Keratinocyte (primary cell): Measurements from ENCODE around the gene PHF14. TPM values are rescaled to one million over a fixed set of nuclear protein-coding genes. Genes with fewer than 3 reads are reported as not detected.

ENCODE experiments used
- DNase-seq: peaks from one replicate; pipeline ENCODE4 v3.0.0-alpha.2; 2011; ENCODE audit warnings: low read depth, missing footprints, low spot score
- FAIRE-seq: peaks from 2 replicates; lab custom pipeline; 2011; peaks lifted over from hg19 to GRCh38; lab: Jason Lieb, UNC
- H2AFZ ChIP-seq: 2 replicates; pipeline ENCODE4 v1.6.0; 2012; ENCODE audit warnings: low read length, control low read depth, inconsistent platforms; ENCODE audit not compliant: control insufficient read depth
- H3K27ac ChIP-seq: 2 replicates; pipeline ENCODE4 v1.5.1; 2011; ENCODE audit warnings: low read length; ENCODE audit not compliant: control insufficient read depth, insufficient read depth
- H3K27me3 ChIP-seq: 3 replicates; pipeline ENCODE4 v1.6.0; 2011; ENCODE audit warnings: low read length; ENCODE audit not compliant: control insufficient read depth, insufficient read depth; ENCODE audit errors: extremely low read depth
- H3K36me3 ChIP-seq, 2 experiments: 2 replicates in 1 of 2; 3 replicates in 1 of 2; pipeline ENCODE4 v1.5.1; 2011; ENCODE audit warnings: low read length in 2 of 2, mild to moderate bottlenecking in 1 of 2; ENCODE audit not compliant: control insufficient read depth in 2 of 2, insufficient read depth in 2 of 2; ENCODE audit errors: extremely low read depth in 1 of 2
- H3K4me1 ChIP-seq: 3 replicates; pipeline ENCODE4 v1.5.1; 2011; ENCODE audit warnings: low read length; ENCODE audit not compliant: control insufficient read depth, insufficient read depth; ENCODE audit errors: extremely low read depth
- H3K4me2 ChIP-seq: 3 replicates; pipeline ENCODE4 v1.6.0; 2011; ENCODE audit warnings: low read depth, low read length; ENCODE audit not compliant: control insufficient read depth, insufficient read depth; ENCODE audit errors: extremely low read depth
- H3K4me3 ChIP-seq, 3 experiments: fragments of 200-600 bp in 1 of 3; sonication (generic) in 1 of 3; 2 replicates in 2 of 3; 3 replicates in 1 of 3; pipeline ENCODE4 v1.5.1; 2011 to 2016; ENCODE audit warnings: low read length in 3 of 3, mild to moderate bottlenecking in 3 of 3, control low read depth in 2 of 3, inconsistent platforms in 1 of 3, low read depth in 1 of 3, mixed read lengths in 1 of 3, mixed run types in 1 of 3, moderate library complexity in 1 of 3; ENCODE audit not compliant: control insufficient read depth in 2 of 3, insufficient read depth in 2 of 3; ENCODE audit errors: extremely low read depth in 1 of 3
- H3K79me2 ChIP-seq: 2 replicates; pipeline ENCODE4 v1.6.0; 2012; ENCODE audit warnings: low read length; ENCODE audit not compliant: control insufficient read depth, insufficient read depth
- H3K9ac ChIP-seq: 3 replicates; pipeline ENCODE4 v1.6.0; 2011; ENCODE audit warnings: low read length; ENCODE audit not compliant: control insufficient read depth, insufficient read depth; ENCODE audit errors: extremely low read depth
- H3K9me1 ChIP-seq: 3 replicates; pipeline ENCODE4 v1.6.0; 2011; ENCODE audit warnings: low read length; ENCODE audit not compliant: control insufficient read depth, insufficient read depth; ENCODE audit errors: extremely low read depth
- H3K9me3 ChIP-seq: 2 replicates; pipeline ENCODE4 v1.5.1; 2012; ENCODE audit warnings: low read depth, low read length; ENCODE audit not compliant: control insufficient read depth
- H4K20me1 ChIP-seq: 3 replicates; pipeline ENCODE4 v1.6.0; 2011; ENCODE audit warnings: low read length; ENCODE audit not compliant: control insufficient read depth, insufficient read depth; ENCODE audit errors: extremely low read depth
- EZH2 ChIP-seq: IDR thresholded peaks from one replicate; pipeline ENCODE4 v1.6.1; 2012; ENCODE audit warnings: inconsistent platforms, mild to moderate bottlenecking, low read length, moderate library complexity
- dilution Hi-C: fragments of 300-500 bp; cut with MboI; formaldehyde crosslinking; loops from one replicate; pipeline ENCODE4 v1.7.0; 2020; ENCODE audit warnings: low sequenced_read_pairs; ENCODE audit not compliant: extremely low pct_ligation_motif_present
- polyA plus RNA-seq, 5 experiments: library from polyadenylated mRNA; depleted of rRNA in 3 of 5; stranded (reverse) in 3 of 5; stranded (forward) in 1 of 5; unstranded in 1 of 5; fragments of >200 nt; gene quantifications; 1 replicate in 1 of 5; 2 replicates in 3 of 5; 3 replicates in 1 of 5; pipeline versions ENCODE4 v1.2.1 to v1.2.3, GENCODE V29; 2011 to 2012; ENCODE audit warnings: missing spikeins in 2 of 5, low read depth in 1 of 5, low replicate concordance in 1 of 5
- TF ChIP-seq, protein P1 (sequence below), 3 experiments: IDR thresholded peaks in 1 of 3; conservative IDR thresholded peaks in 1 of 3; optimal IDR thresholded peaks in 1 of 3; 2 replicates in 2 of 3; 3 replicates in 1 of 3; pipeline versions ENCODE3 to v1.5.1; 2011; ENCODE audit warnings: low read length in 3 of 3, mild to moderate bottlenecking in 3 of 3, moderate library complexity in 2 of 3, control low read depth in 1 of 3, inconsistent platforms in 1 of 3; ENCODE audit not compliant: insufficient read depth in 2 of 3; ENCODE audit errors: extremely low read depth in 1 of 3

The PHF14 gene
- polyA plus RNA-seq, 1 donor (not counting 4 experiments of a cell fraction or from before 2014, with no cell fraction given): 16.9 TPM

DNA sequence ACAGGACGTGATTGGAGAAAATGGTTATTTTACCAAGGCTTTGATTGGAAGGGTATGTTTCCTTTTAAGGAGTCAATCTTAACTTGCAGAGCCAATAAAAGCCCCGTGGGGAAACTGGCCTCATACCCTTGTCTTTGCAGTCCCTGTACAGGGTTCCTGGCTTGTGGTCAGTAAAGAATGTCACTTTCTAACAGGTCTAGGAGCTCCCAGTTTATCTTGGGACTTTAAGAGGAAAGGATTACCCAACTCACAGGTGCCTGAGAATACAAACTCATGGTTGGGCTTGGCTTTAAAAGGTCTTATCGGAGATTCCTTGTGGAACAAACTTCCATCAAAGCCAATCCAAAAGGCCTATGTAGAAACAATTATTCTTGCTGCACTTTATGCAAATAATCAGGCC, 221.8 kb downstream of the PHF14 start:
- no peak for TF ChIP-seq EZH2
- TF ChIP-seq, protein P1, sequence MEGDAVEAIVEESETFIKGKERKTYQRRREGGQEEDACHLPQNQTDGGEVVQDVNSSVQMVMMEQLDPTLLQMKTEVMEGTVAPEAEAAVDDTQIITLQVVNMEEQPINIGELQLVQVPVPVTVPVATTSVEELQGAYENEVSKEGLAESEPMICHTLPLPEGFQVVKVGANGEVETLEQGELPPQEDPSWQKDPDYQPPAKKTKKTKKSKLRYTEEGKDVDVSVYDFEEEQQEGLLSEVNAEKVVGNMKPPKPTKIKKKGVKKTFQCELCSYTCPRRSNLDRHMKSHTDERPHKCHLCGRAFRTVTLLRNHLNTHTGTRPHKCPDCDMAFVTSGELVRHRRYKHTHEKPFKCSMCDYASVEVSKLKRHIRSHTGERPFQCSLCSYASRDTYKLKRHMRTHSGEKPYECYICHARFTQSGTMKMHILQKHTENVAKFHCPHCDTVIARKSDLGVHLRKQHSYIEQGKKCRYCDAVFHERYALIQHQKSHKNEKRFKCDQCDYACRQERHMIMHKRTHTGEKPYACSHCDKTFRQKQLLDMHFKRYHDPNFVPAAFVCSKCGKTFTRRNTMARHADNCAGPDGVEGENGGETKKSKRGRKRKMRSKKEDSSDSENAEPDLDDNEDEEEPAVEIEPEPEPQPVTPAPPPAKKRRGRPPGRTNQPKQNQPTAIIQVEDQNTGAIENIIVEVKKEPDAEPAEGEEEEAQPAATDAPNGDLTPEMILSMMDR (optimal IDR thresholded peaks at IDR 0.05 in 1 of 3, IDR thresholded peaks at IDR 0.05 in 1 of 3, conservative IDR thresholded peaks at IDR 0.05 in 1 of 3; ENCODE audit: extremely low read depth in 1 of 3, insufficient read depth in 2 of 3, low read length in 3 of 3): no peak
- no peak overlapping the region for H3K4me3 ChIP-seq
- no peak overlapping the region for H2AFZ ChIP-seq

DNA sequence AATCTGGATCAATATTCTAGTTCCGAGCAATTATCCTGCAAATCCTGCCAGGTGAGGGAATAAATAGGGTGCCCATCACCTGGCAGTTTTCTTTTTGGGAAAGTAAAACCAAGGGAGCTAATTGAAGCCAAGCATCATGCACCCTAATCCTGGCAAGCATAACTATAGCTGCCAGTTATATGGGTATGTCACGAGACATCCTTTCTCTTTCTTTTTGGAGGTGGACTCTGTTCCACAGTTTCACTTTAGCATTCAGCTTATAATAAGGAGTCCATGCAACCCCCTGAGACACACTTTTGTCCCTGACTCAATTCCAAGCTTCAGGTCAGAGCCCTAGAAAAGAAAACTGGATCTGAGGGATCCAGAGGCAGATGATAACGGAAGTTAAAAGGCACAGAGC, 222.5 kb downstream of the PHF14 start:
- dilution Hi-C loops: no loop called here
- Histone ChIP-seq H3K27me3 (no peaks in the 10 kb centered on the region), H3K4me1 (no peaks in the 10 kb centered on the region), H3K9ac (no peak overlapping the region), H3K27ac (no peak overlapping the region), H4K20me1 (no peaks in the 10 kb centered on the region), H2AFZ (no peak overlapping the region), H3K9me1 (no peaks in the 10 kb centered on the region), H3K36me3 (no peaks in the 10 kb centered on the region), H3K9me3 (no peaks in the 10 kb centered on the region), H3K4me2 (no peak overlapping the region), H3K4me3 (no peak overlapping the region), H3K79me2 (no peaks in the 10 kb centered on the region)
- TF ChIP-seq EZH2: no peak
- TF ChIP-seq, protein P1 (optimal IDR thresholded peaks at IDR 0.05 in 1 of 3, IDR thresholded peaks at IDR 0.05 in 1 of 3, conservative IDR thresholded peaks at IDR 0.05 in 1 of 3; ENCODE audit: extremely low read depth in 1 of 3, insufficient read depth in 2 of 3, low read length in 3 of 3): no peak
- DNase-seq: no peak
- FAIRE-seq: no peak

More for the DNA sequence above, 221.8 kb downstream of the PHF14 start:
- dilution Hi-C loops: no loop called here
- Histone ChIP-seq H3K4me2 (no peak overlapping the region), H4K20me1 (no peaks in the 10 kb centered on the region), H3K9me3 (no peaks in the 10 kb centered on the region), H3K36me3 (no peaks in the 10 kb centered on the region), H3K27ac (no peak overlapping the region), H3K27me3 (no peaks in the 10 kb centered on the region), H3K9ac (no peak overlapping the region), H3K9me1 (no peaks in the 10 kb centered on the region), H3K79me2 (no peaks in the 10 kb centered on the region), H3K4me1 (no peaks in the 10 kb centered on the region)
- FAIRE-seq: no peak
- DNase-seq: no peak
